ENCODE results near the gene LYST. TPM values are rescaled to one million over a fixed set of nuclear protein-coding genes. Genes with fewer than 3 reads are reported as not detected.

LYST gene
- total and polyA plus RNA-seq, 2 of the 8 experiments (the other 6 are each of a cell fraction or from before 2014, with no cell fraction given): 0.29 to 0.58 TPM

GRCh38 chr1:235650341-235651169, 216.2 kb downstream of the LYST start (continued):
- TF ChIP-seq MAFK (IDR thresholded peaks at IDR 0.05; ENCODE audit: low read depth, low read length) (no peak), FOSL1 (IDR thresholded peaks at IDR 0.05; ENCODE audit: insufficient read depth, low read depth, low read length) (no peak), RXRA (IDR thresholded peaks at IDR 0.05; ENCODE audit: insufficient read depth, low read depth, low read length) (no peak), SIRT6 (IDR thresholded peaks at IDR 0.05; ENCODE audit: low read length) (no peak)

All from H1 (cell line).